Activated gamma-delta T cell (primary cell): Measurements from ENCODE around the gene CNOT6L.
"Not testable (repeated sequence)": the region's sequence is repeated elsewhere in the genome, so short reads cannot be mapped to it uniquely, and the experiment has no call there.

Experiments
- DNase-seq: peaks from one replicate; lab custom pipeline; 2025; lab: John Stamatoyannopoulos, UW

CNOT6L gene

DNA sequence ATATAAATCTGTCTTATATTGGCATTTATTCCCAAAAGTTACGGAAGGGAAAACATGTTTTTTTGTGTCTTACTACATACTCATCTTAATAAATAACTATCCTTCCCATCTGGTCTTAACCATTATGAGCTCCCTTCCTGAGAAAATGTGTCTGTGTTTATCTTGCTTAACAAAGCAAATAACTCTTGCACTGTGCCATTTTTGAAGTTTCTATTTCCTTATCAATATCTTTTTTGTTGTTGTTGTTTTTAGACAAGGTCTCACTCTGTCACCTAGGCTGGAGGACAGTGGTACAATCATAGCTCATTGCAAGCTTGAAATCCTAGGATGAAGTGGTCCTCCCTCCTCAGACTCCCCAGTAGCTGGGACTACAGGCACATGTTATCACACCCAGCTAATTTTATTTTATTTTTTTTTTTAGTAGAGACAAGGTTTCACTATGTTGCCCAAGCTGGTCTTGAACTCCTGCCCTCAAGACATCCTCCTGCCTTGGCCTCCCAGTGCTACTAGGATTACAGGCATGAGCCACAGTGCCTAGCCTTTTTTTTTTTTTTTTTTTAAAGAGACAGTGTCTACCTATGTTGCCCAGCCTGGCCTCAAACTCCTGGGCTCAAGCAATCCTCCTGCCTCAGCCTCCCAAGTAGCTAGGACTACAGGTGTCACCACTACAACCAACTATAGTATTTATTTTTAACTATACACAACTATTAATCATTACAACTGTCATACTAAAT lies 36.9 kb downstream of the CNOT6L start:
- DNase-seq, result no peak

DNA sequence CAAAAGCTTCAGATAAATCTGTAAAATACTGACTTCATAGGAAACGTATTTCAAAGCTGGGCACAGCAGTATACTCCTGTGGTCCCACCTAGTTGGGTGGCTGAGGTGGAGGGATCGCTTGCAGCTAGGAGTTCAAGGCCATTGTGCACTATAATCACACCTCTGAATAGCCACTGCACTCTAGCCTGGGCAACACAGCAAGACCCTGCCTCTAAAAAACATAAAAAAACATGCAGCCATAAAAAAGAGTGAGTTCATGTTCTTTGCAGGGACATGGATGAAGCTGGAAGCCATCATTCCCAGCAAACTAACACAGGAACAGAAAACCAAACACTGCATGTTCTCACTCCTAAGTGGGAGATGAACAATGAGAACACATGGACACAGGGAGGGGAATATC lies 38.4 kb downstream of the CNOT6L start:
- not testable (repeated sequence) for DNase-seq

DNA sequence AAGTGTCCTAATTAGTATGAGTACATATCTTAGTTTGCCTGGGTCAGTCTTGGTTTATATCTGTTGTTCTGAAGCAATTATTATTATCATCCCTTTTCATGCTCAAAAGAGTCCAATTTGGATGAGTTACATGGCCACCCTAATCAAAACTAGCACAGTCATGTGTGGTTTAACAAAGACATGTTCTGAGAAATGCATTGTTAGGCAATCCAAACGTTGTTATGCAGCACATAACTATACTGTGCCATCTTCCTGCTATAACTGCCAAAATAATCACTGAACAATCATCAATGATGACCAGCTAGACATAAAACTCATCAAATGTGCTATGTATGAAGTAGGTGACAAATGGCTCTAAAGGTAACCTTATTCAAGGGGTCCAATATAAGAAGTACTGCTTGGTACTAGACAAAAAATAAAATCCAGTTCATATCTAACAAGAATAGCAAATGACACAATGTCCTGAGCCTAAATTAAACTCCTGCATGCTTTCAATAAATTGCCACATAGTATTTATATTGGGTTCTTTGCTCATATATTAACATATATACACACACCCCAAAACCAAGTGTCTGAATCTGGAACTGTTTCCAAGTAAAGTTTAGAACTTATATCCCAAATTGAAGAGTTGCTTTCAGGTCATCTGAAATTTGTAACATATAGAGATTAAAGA lies 41.9 kb downstream of the CNOT6L start:
- no peak for DNase-seq

DNA sequence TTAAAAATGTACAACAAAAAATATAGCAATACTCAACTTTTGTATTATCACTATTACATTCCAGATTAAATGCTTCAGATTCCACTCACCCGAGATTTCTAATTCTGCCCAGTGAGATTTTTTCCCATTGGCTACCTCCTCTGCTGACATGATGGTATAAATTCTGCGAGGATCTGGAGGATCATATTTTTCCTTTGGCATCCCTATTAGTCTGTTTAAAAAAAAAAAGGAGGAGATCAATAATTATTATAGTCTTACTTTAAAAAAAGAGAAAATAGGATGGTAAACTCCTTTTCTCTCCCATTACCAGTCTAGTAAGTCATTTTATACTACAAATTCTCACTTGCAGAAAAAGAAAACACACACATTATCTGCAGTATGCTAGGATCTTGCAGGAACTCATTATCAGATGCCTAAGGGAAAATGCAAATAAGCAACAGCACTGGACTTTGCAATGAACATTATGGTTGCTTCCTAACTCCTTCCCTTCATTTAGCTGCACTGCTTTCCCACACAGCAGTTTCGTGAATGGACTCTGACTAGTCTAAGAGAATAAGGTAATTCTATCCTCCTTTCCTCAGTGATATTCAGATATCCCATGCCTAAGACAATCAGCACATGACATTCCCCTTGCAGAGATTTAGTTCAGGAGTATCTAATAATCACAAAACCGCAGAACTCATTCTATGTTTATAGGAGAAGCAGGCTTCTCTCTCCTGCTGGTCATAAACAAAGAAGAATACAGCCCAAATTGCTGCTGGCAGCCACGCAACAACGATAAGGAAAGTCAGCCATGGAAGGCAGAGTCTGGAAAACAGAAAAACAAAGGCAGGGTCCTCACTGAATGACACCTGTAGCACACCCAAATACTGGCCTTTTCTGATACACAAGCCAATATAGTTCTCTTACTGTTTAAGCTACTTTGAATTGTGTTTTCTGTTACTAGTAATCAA lies 42.7 kb downstream of the CNOT6L start:
- no peak for DNase-seq

DNA sequence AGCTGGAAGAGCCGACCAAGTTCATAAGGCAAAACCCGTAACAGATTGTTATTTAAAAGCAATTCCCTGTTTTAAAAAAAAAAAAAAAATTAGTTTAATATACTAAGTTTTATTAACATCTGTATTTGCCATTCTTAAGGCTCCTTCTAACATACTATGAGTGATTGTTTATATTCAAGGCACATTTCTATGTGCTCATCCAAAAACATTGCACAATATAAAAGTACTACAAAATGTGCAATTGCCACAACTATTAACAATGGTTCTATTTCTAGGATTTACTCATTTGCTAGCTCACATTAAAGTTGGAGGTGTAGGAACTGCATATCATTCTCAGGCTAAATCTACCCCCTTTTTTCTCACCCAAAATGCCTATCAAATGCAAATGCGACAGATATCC lies 46.1 kb downstream of the CNOT6L start:
- no peak for DNase-seq

DNA sequence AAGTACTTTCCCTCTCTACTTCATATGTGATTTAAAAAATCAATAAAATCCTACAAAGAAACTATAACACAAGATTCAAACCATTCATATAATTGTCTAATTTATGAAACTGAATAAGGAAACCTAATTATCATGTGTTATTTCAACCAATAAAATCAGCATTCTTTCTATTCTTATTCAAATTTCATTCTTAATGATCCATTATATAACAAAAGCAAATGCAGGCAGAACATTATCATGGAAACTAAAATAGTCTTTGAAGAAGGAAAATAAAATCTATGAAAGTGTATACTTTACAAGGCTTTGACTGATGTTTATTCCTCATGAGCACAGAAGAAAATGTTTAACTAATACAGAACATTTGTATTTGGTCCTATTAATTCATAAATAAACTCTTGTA lies 47.6 kb downstream of the CNOT6L start:
- no peak for DNase-seq

DNA sequence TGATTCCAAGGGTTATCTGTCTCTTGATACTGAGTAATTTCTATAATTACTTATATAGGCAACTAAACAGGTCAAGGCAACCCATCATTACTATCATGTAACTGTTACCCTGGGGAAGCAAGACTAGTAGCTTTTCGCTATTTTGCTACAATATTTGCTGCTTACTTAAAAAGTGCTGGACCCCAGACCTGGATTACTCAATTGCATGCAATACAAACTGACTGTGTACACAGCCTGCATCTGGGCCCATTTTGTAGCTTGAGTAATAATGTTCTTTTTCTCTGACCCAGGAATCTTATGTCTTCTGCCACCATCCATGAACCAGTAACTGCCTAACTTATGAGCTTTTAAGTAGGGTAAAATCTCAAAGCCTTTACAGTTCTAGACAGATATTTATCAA lies 53.4 kb downstream of the CNOT6L start:
- DNase-seq, result no peak

DNA sequence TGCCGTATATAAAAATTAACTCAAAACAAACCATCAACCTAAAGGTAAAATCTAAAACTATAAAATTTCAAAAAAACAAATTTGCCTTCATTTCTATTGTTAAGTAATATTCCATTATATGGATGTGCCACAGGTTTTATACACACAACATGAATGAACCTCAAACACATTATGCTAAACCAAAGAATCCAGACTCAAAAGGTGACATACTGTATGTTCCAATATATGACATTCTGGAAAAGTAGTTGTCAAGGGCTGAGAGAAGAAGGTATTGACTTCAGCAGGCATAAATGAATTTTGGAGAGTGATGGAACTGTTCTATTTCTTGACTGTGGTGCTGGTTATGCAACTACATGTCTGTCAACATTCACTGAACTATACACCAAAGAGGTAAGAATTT lies 56.6 kb downstream of the CNOT6L start:
- no peak for DNase-seq

DNA sequence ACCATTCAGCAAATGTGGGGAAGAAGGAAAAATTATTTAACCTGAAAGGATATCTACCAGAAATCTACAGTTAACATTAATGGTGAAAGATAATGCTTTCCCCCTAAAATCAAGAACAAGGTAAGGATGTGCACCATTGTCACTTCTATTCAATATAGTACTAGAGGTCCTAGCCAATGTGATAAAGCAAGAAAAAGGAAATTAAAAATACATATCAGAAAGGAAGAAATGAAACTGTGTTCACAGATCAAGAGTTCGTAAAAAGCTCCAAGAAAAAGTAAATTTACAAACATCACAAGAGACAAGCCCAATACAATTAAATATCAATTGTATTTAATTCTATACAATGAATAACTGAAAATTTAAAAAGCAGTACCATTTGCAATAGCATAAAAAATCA lies 57.6 kb downstream of the CNOT6L start:
- no peak for DNase-seq

DNA sequence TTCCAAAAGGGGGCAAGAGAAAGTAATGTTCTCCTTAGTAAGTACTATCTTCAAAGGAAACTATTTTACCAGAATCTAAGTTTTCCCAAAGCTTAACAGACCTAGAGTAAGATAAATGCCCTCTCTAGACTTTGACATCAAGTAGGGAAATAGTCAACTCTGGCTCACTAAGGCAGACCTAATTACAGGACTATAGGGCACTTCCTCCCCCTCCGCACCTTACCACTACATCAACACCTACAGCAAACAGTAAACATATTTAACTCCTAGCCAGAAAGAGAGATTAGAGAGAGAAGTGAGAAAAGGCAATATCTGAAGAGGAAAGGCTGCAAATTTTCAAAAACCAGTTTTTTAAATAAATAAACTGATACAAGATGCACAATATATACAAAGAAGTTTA lies 60.4 kb downstream of the CNOT6L start:
- DNase-seq, result no peak

DNA sequence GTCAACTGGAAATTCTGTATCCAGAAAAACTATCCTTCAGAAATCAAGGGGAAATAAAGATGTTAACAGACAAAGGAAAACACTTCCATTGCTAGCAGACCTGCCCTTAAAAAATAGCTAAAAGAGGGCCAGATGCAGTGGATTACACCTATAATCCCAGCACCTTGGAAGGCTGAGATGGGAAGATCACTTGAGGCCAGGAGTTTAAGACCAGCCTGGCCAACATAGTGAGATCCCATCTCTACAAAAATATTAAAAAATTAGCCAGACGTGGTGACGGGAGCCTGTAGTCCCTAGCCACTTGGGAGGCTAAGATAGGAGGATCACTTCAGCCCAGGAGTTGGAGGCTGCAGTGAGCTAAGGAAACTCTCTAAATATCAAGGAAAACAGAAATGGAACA lies 67.4 kb downstream of the CNOT6L start:
- no peak for DNase-seq

DNA sequence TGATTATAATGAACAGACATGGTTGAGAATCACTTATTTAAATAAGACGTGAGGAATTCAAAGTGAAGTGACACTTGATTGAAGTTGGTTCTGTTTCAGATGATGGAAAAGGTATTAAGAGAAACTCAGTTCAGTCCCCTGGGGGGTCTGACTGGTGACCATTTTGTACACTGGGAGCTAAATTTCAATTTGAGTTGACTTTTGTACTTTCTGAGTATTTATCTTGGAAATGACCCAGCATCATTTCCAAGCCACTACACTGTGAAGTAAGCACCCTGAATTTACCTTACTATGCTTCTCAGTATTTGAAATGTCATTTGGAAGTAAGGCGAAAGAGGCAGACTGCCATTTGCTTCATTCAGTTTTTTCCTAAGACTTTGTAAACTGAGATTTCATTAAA lies 73.4 kb downstream of the CNOT6L start:
- no peak for DNase-seq

DNA sequence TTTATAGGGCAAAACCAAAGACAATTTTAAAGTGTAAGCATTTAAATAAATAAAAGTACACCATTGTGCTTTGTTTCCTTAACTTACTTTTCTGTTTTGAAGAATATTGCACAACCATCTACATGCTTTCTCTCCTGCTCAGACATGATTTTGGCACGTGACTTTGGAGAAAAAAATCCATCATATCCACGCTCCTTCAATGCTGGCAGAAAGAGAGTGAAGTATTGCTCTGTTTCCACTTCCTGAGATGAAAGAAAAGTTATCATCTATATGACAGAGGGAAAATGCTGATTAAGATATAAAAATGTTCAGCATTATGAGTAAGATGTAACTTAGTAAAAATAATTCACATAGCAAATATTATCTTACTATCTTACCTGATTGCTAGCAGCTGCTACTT lies 77.1 kb downstream of the CNOT6L start:
- no peak for DNase-seq

DNA sequence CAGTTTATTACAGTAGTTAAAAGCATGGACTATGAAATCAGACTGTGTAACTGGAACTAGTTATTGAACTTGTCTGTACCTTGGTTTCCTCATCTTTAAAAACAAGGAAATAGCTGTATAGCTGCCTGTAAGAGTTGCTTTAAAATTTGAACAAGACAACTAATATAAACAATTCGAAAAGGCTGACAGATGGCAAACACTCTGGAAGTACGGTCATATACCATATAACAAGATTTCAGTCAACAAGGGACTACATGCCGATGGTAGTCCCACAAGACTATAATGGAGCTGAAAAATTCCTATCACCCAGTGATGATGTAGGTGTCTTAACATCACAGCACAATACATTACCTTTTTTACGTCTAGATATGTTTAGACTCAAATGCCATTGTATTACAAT lies 78.7 kb downstream of the CNOT6L start:
- no peak for DNase-seq

DNA sequence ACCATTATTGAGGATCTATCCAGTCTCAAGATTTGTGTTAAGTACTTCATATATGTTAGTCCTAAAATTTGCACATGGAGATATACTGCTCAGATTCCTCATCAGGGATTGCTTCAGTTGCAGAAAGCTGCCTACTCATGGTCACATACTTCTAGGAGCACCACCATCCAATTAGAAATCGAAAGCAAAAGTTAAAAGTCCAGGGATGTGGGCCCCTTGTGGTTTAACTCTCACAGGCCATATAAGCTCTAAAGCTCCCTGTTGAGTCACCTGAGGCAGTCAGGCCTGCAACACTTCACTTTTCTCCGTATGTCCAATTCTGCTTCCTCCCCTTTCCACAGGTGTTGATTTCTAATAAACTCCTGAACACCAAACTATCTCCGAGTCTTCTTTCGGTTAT lies 84.2 kb downstream of the CNOT6L start:
- no peak for DNase-seq

DNA sequence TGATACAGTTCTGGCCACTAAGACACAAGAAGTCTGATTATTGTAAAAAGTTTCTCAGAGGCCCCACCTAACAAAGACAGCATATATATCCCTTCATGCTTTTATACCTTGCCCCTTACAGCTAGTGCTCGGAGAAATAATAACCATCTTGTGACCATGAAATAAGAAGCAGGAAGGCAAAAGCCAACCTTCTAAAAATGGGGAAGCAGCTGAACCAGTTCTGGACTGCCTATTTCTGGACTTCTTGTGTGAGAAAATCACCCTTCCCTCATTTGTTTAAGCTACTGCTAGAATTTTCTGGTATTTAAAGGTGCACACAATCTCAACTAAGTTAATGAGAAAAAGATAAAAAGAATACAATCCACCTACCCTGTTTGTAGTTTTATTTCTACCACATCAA lies 87.5 kb downstream of the CNOT6L start:
- DNase-seq, result no peak

DNA sequence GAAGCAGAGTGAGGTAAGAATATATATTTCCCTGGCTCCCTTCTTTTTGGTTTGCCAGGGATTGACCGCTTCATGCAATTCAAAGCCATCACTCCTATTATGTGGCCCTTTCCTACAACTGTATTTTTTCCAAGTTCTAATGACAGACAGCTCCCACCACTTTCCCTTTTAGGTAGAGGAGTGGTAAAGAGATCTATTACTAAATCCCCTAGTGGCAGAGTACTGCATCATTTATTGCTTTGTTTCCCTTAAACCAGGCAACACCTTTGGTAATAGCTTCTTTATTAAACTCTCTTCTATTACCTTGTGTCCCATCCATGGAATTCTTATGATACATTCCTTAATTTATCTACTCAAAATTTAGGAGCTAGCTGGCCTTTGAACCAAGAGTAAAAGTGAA lies 90.7 kb downstream of the CNOT6L start:
- DNase-seq, result no peak

DNA sequence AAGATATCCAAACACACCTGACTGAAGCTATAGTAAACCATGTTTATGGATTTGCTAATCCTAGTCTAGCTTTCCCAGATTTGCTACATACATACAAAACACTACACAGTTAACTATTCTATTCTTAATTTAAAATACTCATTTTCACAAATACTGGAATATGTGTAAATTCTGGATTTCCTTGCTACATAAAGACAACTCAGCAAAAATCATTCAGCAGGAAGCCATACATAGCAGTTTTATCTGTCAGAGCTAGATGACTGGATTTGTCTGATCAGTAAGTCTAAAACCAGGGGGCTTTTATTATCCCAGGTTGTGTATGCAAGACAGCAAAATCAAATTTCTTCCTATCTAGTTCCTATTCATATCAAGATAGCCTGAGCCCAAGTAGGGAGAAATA lies 98.1 kb downstream of the CNOT6L start:
- DNase-seq, result no peak

DNA sequence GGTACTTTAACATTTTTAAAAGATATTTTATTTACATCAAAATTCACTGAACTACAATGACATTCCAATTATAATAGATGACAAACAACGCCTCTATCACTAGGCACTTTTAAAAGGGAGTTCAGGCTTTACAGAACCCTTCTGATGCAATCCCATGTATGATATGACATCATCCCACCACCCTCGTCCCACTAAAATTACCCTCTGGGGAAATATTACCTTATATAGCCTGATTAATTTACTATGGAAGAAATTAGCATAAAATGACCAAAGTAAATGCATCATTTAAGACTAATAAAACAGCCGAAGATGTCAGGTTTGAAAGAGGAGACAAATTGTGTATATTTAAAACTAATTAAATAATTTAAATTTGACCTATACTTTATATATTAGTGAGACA lies 100.7 kb downstream of the CNOT6L start:
- not testable (repeated sequence) for DNase-seq

DNA sequence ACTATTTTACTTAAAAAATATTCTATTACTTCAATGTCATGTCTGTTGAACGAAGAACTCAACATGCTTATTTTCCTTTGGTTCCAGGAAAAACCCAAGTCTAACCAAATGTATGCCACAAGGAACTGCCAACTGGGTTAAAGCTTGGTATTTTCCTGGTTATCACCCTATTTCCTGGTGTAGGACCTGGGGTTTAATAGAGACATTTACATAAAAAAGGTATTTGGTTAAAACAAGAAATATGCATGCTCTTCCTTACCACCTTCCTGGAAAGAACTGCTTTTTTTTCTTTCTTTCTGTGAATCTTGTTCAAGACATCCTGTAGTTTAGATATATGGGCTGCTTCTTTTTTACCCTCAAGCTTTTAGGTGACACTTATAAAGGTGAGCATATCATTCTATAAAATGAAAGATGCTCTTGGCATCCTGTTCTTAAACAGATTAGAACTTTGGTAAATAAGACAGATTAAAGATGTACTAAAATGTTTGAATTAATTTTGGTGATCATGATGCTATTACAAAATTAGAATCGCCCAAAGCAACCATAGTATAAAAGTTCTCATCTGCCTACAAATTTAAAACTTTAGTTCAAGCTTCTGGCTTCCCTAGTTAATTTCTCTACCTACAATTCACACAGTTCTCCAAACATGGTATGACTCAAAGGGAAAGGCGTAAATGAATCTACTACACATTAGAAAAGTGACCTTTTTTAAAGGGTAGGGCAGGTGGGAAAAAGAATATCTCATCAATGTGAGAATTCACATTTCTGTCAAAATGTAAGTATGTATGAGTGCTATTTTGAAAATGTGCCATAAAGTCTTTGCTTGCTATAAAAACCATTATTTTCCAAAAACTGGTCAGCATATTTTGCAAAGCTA lies 103.5 kb downstream of the CNOT6L start:
- DNase-seq, result no peak

DNA sequence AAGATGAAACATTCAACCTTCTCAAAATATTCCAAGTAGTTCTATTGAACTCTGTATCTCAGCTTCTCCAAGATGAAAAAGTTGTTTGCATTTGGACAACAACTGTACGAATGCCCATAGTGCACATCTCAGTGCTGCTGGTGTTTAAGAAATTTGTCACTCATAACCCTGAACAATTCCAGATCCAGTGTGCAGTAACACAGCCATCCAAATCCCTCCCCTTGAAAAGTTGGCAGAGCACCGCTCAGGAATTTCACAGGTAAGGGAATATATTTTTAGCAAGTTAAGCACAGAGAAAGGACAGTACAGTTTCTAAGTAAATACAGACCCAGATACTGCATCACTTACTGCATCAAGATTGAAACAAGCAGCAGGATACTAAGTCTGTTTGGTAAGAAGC lies 104.7 kb downstream of the CNOT6L start:
- DNase-seq, result no peak

DNA sequence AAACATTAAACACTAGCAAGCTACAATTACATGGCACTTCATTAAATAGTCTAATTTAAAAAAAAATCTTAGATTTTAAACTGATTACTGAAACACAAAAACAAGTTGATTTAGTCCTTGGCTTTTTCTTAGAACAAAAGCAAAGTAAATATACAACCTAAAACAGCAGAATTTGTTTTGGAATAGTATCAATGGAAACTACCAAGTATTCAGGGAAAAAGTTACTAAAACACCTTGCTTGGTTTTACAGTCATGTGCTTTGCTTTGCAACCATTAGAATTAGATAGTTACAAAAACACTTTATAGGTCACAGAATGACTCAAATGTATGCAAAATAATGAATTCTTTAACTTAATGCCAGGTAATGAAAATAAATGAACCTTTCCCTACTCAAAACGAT lies 105.3 kb downstream of the CNOT6L start:
- DNase-seq, result no peak
